Skeletal muscle cell (primary cell): ENCODE data around the gene TRAPPC2L.

ENCODE experiments used
- DNase-seq: peaks from one replicate; pipeline ENCODE4 v3.0.0-alpha.2; 2010; ENCODE audit warnings: low read depth
- H3K4me3 ChIP-seq: 2 replicates; pipeline ENCODE4 v1.5.1; 2011; ENCODE audit warnings: low read depth, mild to moderate bottlenecking, control low read depth, low read length, moderate library complexity

Gene TRAPPC2L, protein sequence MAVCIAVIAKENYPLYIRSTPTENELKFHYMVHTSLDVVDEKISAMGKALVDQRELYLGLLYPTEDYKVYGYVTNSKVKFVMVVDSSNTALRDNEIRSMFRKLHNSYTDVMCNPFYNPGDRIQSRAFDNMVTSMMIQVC

GRCh38 chr16:88856828-88857727 lies at the start of gene TRAPPC2L, which contains the start of gene GALNS:
Gene TRAPPC2L, plus strand, starts transcription at chr16:88857127. Its CDS starts 24 bp downstream, at chr16:88857151.
Gene GALNS, minus strand, starts transcription at chr16:88856947. Its CDS starts 70 bp downstream, at chr16:88856877.
- H3K4me3 ChIP-seq: peak within 1 kb of the TSS; percentile 96
- DNase-seq: peak; percentile 72

DNA sequence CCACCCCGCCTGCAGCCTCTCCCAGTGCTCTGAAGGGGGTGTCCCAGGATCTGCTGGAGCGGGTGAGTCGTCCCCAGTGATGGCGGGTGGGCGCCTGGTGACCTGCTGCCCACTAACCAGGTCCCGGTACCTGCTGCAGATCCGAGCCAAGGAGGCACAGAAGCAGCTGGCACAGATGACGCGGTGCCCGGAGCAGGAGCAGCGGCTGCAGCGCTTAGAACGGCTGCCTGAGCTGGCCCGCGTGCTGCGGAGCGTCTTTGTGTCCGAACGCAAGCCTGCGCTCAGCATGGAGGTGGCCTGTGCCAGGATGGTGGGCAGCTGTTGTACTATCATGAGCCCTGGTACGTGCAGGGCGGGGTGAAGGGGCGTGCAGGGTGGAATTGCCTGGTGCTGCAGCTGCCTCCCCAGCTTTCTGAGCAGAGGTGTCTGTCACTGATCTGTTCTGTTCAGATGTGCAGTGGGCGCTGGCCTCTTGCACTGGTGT lies 49.7 kb upstream of the TRAPPC2L start:
- no peak overlapping the region for H3K4me3 ChIP-seq

DNA sequence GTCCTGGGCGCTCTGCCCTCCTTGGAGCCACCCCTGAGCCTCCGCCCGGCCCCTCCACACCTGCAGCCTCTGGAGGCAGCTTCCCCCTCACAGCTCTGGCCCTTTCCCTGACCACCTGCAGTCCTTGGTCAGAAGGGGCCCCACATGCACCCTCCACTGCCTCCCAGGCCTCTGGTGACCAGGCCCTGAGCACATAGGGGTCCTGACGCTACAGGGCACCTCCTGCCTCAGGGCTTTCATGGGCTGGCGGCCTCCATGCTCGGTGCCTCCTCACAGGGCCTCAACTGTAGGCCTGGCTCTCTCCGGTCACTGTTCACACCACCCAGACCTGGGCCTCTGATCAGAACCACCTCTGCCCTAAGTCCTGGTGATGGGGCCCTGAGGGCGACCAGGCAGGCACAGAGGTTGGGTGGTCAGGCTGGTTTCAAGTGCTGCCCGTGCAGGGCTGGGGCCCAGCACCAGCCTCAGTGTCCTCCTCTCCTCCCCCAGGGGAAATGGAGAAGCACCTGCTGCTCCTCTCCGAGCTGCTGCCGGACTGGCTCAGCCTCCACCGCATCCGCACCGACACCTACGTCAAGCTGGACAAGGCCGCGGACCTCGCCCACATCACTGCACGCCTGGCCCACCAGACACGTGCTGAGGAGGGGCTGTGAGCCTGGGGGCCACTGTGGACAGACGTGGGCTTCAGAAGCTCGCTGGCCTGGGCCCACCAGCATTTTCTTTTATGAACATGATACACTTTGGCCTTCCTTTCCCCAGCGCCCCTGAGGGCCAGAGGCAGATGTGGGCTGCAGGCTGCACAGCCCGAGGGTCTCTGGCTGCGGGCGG lies 49.1 kb upstream of the TRAPPC2L start:
- H3K4me3 ChIP-seq: no peak overlapping the region
- DNase-seq: no peak

More for the DNA sequence above, 49.7 kb upstream of the TRAPPC2L start:
- DNase-seq: no peak

GRCh38 chr16:88809068-88809675 lies 47.8 kb upstream of the TRAPPC2L start:
- no peak for DNase-seq
- no peak overlapping the region for H3K4me3 ChIP-seq

DNA sequence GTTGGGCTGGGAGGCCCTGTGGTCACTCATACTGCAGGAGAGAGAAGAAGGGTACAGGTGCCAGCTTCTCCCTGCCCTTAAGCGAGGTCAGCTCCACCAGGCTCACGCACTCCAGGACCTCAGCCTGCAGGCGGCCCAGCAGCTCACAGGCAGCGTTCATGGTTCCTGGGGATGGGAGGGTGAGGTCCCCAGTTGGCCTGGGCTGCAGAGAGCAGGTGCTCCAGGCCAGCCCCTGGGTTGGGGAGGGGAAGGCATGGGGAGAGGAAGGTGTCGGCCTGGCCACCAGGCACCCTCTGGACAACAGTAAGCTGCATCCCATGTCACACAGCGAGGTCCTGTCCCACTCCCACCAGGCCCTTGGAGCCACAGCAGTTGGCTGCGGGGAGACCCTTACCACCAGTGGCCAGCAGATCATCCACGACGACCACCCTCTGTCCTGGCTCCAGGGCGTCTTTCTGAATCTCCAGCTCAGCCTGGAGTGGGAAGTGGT lies 47.2 kb upstream of the TRAPPC2L start:
- H3K4me3 ChIP-seq: no peak overlapping the region
- no peak for DNase-seq

GRCh38 chr16:88810166-88810911 lies 46.6 kb upstream of the TRAPPC2L start:
- peak overlapping the region; percentile 65 for H3K4me3 ChIP-seq
- no peak for DNase-seq

GRCh38 chr16:88810912-88811768 lies 45.8 kb upstream of the TRAPPC2L start:
- H3K4me3 ChIP-seq: peak overlapping the region; percentile 65
- DNase-seq: peak; percentile 57

- peak within 1 kb of the TSS; percentile 65 for H3K4me3 ChIP-seq
- peak; percentile 85 for DNase-seq
These were observed 45.0 kb upstream of the TRAPPC2L start, which contains the start of gene APRT for GRCh38 chr16:88811769-88812512. Gene APRT, minus strand, starts transcription at chr16:88811928. Its CDS starts 29 bp downstream, at chr16:88811899.

GRCh38 chr16:88812513-88813268 lies 44.2 kb upstream of the TRAPPC2L start:
- peak overlapping the region; percentile 65 for H3K4me3 ChIP-seq
- DNase-seq: no peak

DNA sequence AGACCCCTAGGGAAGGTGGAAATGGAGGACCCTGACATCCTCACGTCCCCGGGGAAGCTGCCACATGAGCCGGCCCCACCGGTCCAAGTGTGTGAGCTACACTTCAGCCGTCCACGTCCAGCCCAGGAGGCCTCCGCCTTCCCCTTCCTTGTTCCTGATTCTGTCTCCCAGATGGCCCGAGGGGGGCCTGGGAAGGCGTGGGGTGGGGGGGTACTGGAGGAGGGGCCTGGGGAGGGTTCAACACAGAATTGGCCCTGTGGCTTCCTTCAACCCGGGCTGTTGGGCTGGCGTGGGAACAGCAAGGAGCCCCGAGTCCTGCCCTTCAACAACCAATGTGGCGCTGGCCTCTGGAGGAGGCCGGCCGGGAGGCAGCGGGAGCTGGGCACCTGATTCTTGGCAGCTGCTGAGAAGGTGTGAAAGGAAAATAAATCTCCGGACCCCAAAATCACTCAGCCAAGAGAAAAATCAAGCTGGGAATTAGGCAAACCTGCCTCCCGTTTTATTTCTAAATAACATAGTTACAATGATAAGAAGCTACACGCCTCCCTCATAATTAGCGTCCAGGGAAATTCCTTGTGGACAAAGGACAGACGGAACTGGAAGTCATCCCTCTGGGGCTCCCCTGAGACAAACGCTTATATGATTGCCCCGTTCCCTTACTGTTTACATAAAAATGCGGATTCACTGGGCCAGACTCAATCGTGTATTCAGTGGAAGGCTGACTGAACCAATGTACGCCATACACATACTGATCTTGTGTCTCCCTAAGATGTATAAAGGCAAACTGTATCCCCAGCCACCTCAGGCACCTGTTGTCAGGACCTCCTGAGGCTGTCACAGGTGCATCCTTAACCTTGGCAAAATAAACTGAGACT lies 43.4 kb upstream of the TRAPPC2L start:
- no peak for DNase-seq
- no peak overlapping the region for H3K4me3 ChIP-seq

GRCh38 chr16:88814144-88814502 lies 42.8 kb upstream of the TRAPPC2L start:
- no peak overlapping the region for H3K4me3 ChIP-seq
- no peak for DNase-seq

DNA sequence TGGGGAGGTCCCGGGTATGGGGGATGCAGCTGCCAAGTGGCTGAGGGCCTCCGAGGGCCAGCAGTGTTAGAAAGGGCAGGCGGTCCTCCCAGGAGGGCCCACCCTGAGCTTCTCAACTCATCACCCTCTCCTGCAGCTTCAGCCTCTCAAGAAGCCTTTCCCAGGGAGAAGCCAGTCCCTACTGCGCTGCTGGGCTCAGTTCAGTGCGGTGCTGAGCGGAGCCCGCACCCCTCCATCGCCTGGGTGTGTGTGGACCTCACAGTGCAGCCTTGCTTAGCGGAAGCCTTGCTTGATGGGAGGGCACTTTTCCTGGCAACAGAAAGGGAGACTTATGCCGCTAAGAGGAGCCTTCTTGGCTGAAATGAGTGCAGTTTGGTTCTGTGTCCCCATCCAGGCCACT lies 41.7 kb upstream of the TRAPPC2L start:
- no peak for DNase-seq
- no peak overlapping the region for H3K4me3 ChIP-seq

DNA sequence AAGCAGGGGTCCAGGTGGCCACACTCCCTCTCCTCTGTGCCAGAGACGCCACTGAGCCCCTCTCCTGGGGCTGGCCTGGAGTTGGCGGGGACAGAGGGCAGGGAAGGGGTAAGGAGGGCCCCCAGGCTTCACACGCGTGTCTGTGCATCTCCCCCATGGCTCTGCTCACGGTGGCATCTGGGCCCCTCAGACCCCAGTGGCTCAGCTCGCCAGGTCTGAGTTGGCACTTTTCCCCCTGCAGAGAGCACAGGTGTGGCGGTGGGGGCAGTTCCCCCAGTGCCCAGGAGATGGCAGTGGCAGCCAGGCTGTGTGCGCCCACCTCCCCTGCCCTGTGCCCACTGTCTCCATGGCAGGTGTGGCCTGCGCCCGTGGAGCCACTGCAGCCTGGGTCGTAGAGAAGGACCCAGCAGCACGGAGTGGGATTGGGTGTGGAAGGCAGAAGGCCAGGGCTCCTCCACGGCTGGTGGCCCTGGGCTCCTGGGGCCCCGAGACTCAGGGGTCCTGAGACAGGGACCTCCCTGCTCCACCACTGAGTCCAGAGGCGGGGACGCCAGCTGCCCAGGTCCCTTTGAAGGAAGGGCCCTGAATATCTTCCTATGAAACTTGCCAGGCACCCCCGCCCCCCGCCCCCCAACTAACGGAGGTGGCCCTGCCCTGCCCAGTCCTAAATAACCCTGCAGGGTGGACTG lies 40.9 kb upstream of the TRAPPC2L start:
- H3K4me3 ChIP-seq: no peak overlapping the region

DNA sequence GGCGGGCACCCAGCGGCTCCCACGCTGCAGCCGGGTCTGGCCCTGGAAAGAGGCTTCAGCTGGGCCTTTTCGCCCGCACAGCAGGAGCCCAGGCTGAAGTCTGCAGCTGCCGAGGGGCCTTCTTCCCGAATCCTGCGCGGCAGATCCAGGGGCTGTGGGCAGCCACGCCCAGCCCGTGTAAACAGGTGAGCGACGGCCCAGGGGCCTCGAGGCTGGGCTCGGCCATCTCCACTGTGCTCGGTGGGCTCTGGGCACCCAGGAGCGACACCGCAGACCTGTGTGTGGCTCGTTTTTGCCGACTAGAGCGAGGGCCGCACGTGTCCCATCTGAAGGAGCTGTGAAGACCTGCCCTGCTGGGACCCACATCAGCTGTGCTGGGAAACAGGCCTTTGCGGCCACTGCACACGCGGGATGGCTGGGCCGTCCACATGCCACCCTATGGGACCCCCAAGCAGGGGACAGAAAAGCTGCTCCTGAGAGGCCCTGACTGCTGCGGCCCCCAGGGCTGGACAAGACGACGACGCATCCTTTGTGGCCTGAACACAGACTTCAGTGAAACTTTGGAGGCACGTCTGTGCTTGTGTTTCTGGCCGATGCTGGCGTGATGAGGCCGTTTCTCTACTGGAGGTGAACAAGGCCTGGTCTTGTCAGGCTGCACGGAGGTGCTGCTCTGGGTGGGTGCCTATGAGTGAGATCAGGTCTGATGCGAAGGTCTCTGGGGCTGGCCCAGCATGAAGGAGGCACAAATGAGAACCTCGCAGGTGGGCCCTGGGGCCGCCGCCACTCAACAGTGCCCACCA lies 40.0 kb upstream of the TRAPPC2L start:
- no peak overlapping the region for H3K4me3 ChIP-seq
- DNase-seq: no peak

More for the DNA sequence above, 40.9 kb upstream of the TRAPPC2L start:
- no peak for DNase-seq
